Measurements from ENCODE around the gene AZGP1.

DNA sequence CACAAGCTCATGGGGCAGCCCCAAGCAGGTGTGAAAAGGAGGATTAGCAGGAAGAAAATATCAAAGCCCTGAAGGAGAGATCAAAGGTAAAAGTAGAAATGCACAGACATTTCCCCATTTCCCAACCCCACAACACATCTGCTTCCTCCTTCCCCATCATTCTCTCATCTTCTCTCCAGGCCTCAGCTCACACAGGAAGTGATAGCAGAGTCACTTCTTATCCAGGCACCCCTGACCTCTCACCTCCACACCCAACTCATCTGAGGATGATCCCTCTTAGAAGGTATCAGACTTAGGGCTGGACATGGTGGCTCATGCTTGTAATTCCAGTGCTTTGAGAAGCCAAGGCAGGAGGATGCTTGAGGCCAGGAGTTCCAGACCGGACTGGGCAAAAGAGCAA is 28.2 kb downstream of the AZGP1 start:
- TF ChIP-seq SUZ12 (IDR thresholded peaks at IDR 0.05; ENCODE audit: extremely low read depth, insufficient read depth, insufficient read length) (no peak), YY1 (IDR thresholded peaks at IDR 0.05; ENCODE audit: insufficient read depth, insufficient read length) (no peak), ZNF274 (IDR thresholded peaks at IDR 0.05; ENCODE audit: low read depth, low read length) (no peak)
